ENCODE measurements around the gene NKX2-1.

- TF ChIP-seq CTCF (conservative IDR thresholded peaks at IDR 0.05; ENCODE audit: low read depth, low read length), result no peak
- no peak for TF ChIP-seq EZH2 (IDR thresholded peaks at IDR 0.05; ENCODE audit: borderline replicate concordance, low read depth, low read length, poor library complexity, severe bottlenecking)
These were observed 4.9 kb downstream of the NKX2-1 start for GRCh38 chr14:36515105-36515593.
